Uterus (tissue), 4 donors: ENCODE data around the gene FADS1. TPM values are rescaled to one million over a fixed set of nuclear protein-coding genes. Genes with fewer than 3 reads are reported as not detected.

ENCODE experiments used
- DNase-seq, 2 donors: peaks; one replicate each; pipeline ENCODE4 v3.0.0-alpha.2; 2019 to 2020
- H3K27ac ChIP-seq, 2 donors: fragments of 200-600 bp; sonication (generic); 1 replicate in 1 of 2; 2 replicates in 1 of 2; pipeline ENCODE4 v1.5.1; 2016 to 2018
- H3K27me3 ChIP-seq, 2 donors: fragments of 200-600 bp; sonication (generic); one replicate each; pipeline ENCODE4 v1.5.1; 2018 to 2019; ENCODE audit warnings: control low read depth in 1 of 2
- H3K36me3 ChIP-seq, 2 donors: fragments of 200-600 bp; sonication (generic); one replicate each; pipeline ENCODE4 v1.5.1; 2019; ENCODE audit warnings: control low read depth in 1 of 2
- H3K4me1 ChIP-seq, 2 donors: fragments of 200-600 bp; sonication (generic); one replicate each; pipeline ENCODE4 v1.5.1; 2018 to 2019; ENCODE audit warnings: control low read depth in 1 of 2
- H3K4me3 ChIP-seq, 2 donors: fragments of 200-600 bp; sonication (generic); 1 replicate in 1 of 2; 2 replicates in 1 of 2; pipeline ENCODE4 v1.5.1; 2018 to 2019; ENCODE audit warnings: mild to moderate bottlenecking in 1 of 2
- H3K9me3 ChIP-seq, 2 donors: fragments of 200-600 bp; sonication (generic); one replicate each; pipeline ENCODE4 v1.5.1; 2019; ENCODE audit warnings: control low read depth in 1 of 2
- POLR2A ChIP-seq, 2 donors: fragments of 450-650 bp; IDR thresholded peaks; one replicate each; pipeline ENCODE4 v1.6.1; 2016; ENCODE audit warnings: antibody characterized with exemption in 2 of 2, mild to moderate bottlenecking in 1 of 2, moderate library complexity in 1 of 2
- intact Hi-C: fragments of 100-400 bp; cut with DNase I; formaldehyde crosslinking; loops from one replicate; pipeline ENCODE4 v1.15.1; 2023; ENCODE audit warnings: low total_unique reads
- total RNA-seq, 4 donors: library from RNA; depleted of rRNA in 3 of 4; stranded (reverse); fragments of >200 nt in 3 of 4; gene quantifications; one replicate each; pipeline versions ENCODE4 v1.1.0 to v1.2.4, GENCODE V29; 2014 to 2023
- TF ChIP-seq, protein P1 (sequence below), 4 experiments: fragments of 200-600 bp in 2 of 4; fragments of 450-650 bp in 2 of 4; sonication (generic) in 2 of 4; IDR thresholded peaks; one replicate each; pipeline ENCODE4 v1.5.1; 2016 to 2019; ENCODE audit warnings: antibody characterized with exemption in 4 of 4, mild to moderate bottlenecking in 2 of 4, moderate library complexity in 1 of 4
- donor health status: DM: yes; HTN: yes; CAD: no.

The FADS1 gene
- total RNA-seq, 4 donors from 2014 or later, result 23.8 to 57.1 (median 38.3) TPM

DNA sequence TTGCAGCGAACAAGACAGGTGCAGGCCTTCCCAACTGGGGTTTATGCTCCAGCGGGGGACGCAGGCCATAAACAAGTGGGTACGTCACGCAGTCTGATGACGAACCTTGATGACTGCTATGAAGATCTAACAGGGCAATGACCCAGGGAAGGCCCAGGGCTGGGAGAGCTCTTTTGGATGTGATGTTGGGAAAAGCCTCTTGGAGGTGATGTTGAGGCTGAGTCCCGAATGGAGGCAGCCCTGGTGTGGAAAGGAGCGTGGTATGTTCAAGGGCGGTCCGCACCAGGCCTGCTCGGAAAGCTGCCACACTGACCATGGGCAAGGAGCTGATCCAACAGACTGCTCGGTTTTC is 17.1 kb upstream of the FADS1 start:
- H3K4me3 ChIP-seq, result no peak overlapping the region
- H3K4me1 ChIP-seq, result peaks cover 11 to 22% of the 10 kb centered on the region in 2 donors
- DNase-seq, result no peak
- H3K27ac ChIP-seq, result peak overlapping the region; percentile 77 to 80
- H3K27me3 ChIP-seq, result no peaks in the 10 kb centered on the region
- no peaks in the 10 kb centered on the region for H3K36me3 ChIP-seq
- intact Hi-C loops, result no loop called here
- TF ChIP-seq POLR2A (IDR thresholded peaks at IDR 0.05), result no peak
- TF ChIP-seq, protein P1, sequence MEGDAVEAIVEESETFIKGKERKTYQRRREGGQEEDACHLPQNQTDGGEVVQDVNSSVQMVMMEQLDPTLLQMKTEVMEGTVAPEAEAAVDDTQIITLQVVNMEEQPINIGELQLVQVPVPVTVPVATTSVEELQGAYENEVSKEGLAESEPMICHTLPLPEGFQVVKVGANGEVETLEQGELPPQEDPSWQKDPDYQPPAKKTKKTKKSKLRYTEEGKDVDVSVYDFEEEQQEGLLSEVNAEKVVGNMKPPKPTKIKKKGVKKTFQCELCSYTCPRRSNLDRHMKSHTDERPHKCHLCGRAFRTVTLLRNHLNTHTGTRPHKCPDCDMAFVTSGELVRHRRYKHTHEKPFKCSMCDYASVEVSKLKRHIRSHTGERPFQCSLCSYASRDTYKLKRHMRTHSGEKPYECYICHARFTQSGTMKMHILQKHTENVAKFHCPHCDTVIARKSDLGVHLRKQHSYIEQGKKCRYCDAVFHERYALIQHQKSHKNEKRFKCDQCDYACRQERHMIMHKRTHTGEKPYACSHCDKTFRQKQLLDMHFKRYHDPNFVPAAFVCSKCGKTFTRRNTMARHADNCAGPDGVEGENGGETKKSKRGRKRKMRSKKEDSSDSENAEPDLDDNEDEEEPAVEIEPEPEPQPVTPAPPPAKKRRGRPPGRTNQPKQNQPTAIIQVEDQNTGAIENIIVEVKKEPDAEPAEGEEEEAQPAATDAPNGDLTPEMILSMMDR (IDR thresholded peaks at IDR 0.05), result no peak
- no peaks in the 10 kb centered on the region for H3K9me3 ChIP-seq

GRCh38 chr11:61833471-61833870 is 16.7 kb upstream of the FADS1 start:
- Histone ChIP-seq H3K27me3 (no peaks in the 10 kb centered on the region), H3K4me1 (peaks cover 11 to 22% of the 10 kb centered on the region in 2 donors), H3K27ac (peak overlapping the region in 1 of 2 donors; percentile 24), H3K4me3 (no peak overlapping the region), H3K36me3 (no peaks in the 10 kb centered on the region), H3K9me3 (no peaks in the 10 kb centered on the region)
- no peak for DNase-seq
- TF ChIP-seq, protein P1 (IDR thresholded peaks at IDR 0.05), result no peak
- no peak for TF ChIP-seq POLR2A (IDR thresholded peaks at IDR 0.05)
- intact Hi-C loops, result no loop called here

GRCh38 chr11:61832754-61833153 is 16.0 kb upstream of the FADS1 start:
- TF ChIP-seq, protein P1 (IDR thresholded peaks at IDR 0.05), result no peak
- no peak for TF ChIP-seq POLR2A (IDR thresholded peaks at IDR 0.05)
- Histone ChIP-seq H3K27me3 (no peaks in the 10 kb centered on the region), H3K27ac (peak overlapping the region; percentile 83 to 87), H3K9me3 (no peaks in the 10 kb centered on the region), H3K4me3 (no peak overlapping the region), H3K36me3 (no peaks in the 10 kb centered on the region), H3K4me1 (peaks cover 11 to 22% of the 10 kb centered on the region in 2 donors)
- intact Hi-C loops, result no loop called here
- no peak for DNase-seq

DNA sequence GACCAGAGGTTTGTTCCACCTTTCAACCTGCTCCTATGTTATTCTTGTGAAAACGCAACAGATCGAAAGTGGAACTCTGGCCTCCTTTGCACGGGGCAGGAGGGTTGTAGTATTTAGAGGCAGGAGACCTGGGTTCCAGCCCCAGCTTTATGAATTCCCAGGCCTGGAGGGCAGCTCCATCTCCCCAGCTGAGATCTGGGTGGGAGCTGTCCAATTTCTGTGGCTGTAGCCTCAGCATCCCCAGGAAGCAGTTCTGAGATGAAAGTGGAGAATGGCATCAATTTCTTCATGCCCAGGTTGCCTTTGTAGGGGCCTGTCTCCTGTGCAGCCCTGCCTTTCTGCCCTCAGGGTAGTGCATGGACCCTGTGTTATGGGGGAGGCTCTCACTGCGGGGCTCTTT is 15.4 kb upstream of the FADS1 start:
- TF ChIP-seq POLR2A (IDR thresholded peaks at IDR 0.05), result no peak
- TF ChIP-seq, protein P1 (IDR thresholded peaks at IDR 0.05), result no peak
- Histone ChIP-seq H3K27ac (peak overlapping the region; percentile 83 to 87), H3K9me3 (no peaks in the 10 kb centered on the region)

GRCh38 chr11:61830237-61831105 is 13.7 kb upstream of the FADS1 start:
- no peak for TF ChIP-seq POLR2A (IDR thresholded peaks at IDR 0.05)
- TF ChIP-seq, protein P1 (IDR thresholded peaks at IDR 0.05), result no peak

More for the DNA sequence above, 15.4 kb upstream of the FADS1 start:
- H3K27me3 ChIP-seq, result no peaks in the 10 kb centered on the region
- peaks cover 11 to 22% of the 10 kb centered on the region in 2 donors for H3K4me1 ChIP-seq
- H3K4me3 ChIP-seq, result no peak overlapping the region
- DNase-seq, result no peak
- H3K36me3 ChIP-seq, result no peaks in the 10 kb centered on the region
- intact Hi-C loops, result no loop called here

More at GRCh38 chr11:61830237-61831105, 13.7 kb upstream of the FADS1 start:
- DNase-seq, result peak; percentile 66 to 86
- intact Hi-C loops, result no loop called here
- Histone ChIP-seq H3K27ac (peak overlapping the region; percentile 83 to 87), H3K36me3 (no peaks in the 10 kb centered on the region), H3K9me3 (no peaks in the 10 kb centered on the region), H3K27me3 (no peaks in the 10 kb centered on the region), H3K4me1 (peaks cover 11 to 22% of the 10 kb centered on the region in 2 donors), H3K4me3 (no peak overlapping the region)
